H1 (cell line): Measurements from ENCODE around the gene COG4. TPM values are rescaled to one million over a fixed set of nuclear protein-coding genes. Genes with fewer than 3 reads are reported as not detected.

Experiments used
- RNF2 ChIP-seq: fragments of 200-900, 300-1000 bp; sonication (generic); IDR thresholded peaks from 2 replicates; pipeline ENCODE4 v1.7.1; 2016; ENCODE audit warnings: borderline replicate concordance, low read depth, mild to moderate bottlenecking, antibody characterized with exemption, low read length; ENCODE audit not compliant: poor library complexity, severe bottlenecking; ENCODE audit errors: missing control alignments
- polyA plus RNA-seq, 7 experiments: library from polyadenylated mRNA; depleted of rRNA in 3 of 7; stranded (reverse) in 5 of 7; unstranded in 2 of 7; fragments of >200 nt in 5 of 7; fragments of 200-250 nt in 2 of 7; gene quantifications; 1 replicate in 5 of 7; 2 replicates in 1 of 7; 4 replicates in 1 of 7; pipeline versions ENCODE4 v1.2.1 to v1.2.3, GENCODE V29; 2011 to 2013; ENCODE audit warnings: missing spikeins in 2 of 7, mixed read lengths in 2 of 7
- total RNA-seq: library from RNA; stranded (reverse); fragmentation: NEBNext Ultra II Directional; extraction: Animal tissue kit (Norgen Biotek cat#: 25700); gene quantifications from 2 replicates; pipeline ENCODE4 v1.2.1, GENCODE V29; 2021

COG4 gene
- total and polyA plus RNA-seq, 2 of the 8 experiments (the other 6 are each of a cell fraction or from before 2014, with no cell fraction given): 46.1 to 50.2 TPM

GRCh38 chr16:70561623-70562022 lies 38.3 kb upstream of the COG4 start (continued):
- TF ChIP-seq RNF2: no peak
